ENCODE measurements around the gene MACROH2A2. TPM values are rescaled to one million over a fixed set of nuclear protein-coding genes. Genes with fewer than 3 reads are reported as not detected.
A peak's percentile ranks its signal among the peaks of the same experiment; 100 is the strongest.

Gene MACROH2A2
- total RNA-seq, 2 experiments from 2014 or later: 2.2 TPM

DNA sequence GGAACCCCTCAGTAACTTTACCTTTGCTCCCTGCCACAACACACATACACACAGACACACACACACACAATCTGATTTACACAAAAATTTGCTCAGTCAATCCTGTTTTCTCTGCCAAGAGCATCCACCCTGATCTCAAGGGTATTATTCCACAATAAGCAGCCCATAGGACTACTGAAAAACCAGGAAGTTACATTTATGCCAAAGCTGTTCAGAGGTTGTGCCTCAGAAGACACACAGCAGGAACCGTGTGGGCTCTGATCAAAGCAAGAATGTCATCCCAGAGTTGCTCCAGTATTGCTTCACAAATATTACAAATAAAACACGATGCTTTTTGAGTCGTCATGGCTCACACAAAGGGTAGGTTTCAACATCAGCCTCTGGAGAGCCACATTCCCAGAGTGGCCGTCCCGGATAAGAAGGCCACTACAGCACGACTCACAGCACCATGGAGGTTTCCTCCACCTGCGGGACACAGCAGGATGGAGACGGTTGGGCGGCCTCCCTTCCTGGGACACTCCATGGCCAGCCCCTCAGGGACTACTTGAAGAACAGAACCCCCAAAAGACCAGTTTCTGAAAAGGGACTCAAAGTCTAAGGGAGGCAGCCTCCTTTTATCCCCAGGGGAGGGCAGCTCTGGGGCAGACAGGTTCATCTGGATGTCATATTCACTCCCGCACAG is 78.4 kb downstream of the MACROH2A2 start:
- DNase-seq (no peak), ATAC-seq (ENCODE audit: poor library complexity) (no peak)
- ChIA-PET CTCF (no interaction called here), POLR2A (no interaction called here)
- H3K4me3 Mint-ChIP-seq: peak overlapping the region; percentile 54
- Histone ChIP-seq H3K36me3 (ENCODE audit: insufficient read depth, low read length) (no peaks in the 10 kb centered on the region), H3K4me3 (ENCODE audit: low read length) (no peak overlapping the region), H3K27ac (ENCODE audit: low read depth in 1 of 2, low read length in 2 of 2) (no peak overlapping the region), H3K9me3 (ENCODE audit: control insufficient read depth in 1 of 2, insufficient read depth in 1 of 2, low read length in 2 of 2) (no peaks in the 10 kb centered on the region), H3K4me1 (ENCODE audit: insufficient read depth, low read length) (peaks cover 19% of the 10 kb centered on the region), H3K27me3 (ENCODE audit: control insufficient read depth in 1 of 2, insufficient read depth in 2 of 2, low read length in 2 of 2) (peaks cover 0 to 4% of the 10 kb centered on the region in 2 experiments)
- H3K27ac Mint-ChIP-seq: no peak overlapping the region
- no peaks in the 10 kb centered on the region for H3K36me3 Mint-ChIP-seq (ENCODE audit: low read depth)
- peaks cover 6% of the 10 kb centered on the region for H3K27me3 Mint-ChIP-seq
- peaks cover 20% of the 10 kb centered on the region for H3K4me1 Mint-ChIP-seq (ENCODE audit: low read depth)
- TF ChIP-seq, protein P1, sequence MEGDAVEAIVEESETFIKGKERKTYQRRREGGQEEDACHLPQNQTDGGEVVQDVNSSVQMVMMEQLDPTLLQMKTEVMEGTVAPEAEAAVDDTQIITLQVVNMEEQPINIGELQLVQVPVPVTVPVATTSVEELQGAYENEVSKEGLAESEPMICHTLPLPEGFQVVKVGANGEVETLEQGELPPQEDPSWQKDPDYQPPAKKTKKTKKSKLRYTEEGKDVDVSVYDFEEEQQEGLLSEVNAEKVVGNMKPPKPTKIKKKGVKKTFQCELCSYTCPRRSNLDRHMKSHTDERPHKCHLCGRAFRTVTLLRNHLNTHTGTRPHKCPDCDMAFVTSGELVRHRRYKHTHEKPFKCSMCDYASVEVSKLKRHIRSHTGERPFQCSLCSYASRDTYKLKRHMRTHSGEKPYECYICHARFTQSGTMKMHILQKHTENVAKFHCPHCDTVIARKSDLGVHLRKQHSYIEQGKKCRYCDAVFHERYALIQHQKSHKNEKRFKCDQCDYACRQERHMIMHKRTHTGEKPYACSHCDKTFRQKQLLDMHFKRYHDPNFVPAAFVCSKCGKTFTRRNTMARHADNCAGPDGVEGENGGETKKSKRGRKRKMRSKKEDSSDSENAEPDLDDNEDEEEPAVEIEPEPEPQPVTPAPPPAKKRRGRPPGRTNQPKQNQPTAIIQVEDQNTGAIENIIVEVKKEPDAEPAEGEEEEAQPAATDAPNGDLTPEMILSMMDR (IDR thresholded peaks at IDR 0.05): no peak
- intact Hi-C loops (cut with DNase I, micrococcal nuclease): no loop called here
- no peaks in the 10 kb centered on the region for H3K9me3 Mint-ChIP-seq

DNA sequence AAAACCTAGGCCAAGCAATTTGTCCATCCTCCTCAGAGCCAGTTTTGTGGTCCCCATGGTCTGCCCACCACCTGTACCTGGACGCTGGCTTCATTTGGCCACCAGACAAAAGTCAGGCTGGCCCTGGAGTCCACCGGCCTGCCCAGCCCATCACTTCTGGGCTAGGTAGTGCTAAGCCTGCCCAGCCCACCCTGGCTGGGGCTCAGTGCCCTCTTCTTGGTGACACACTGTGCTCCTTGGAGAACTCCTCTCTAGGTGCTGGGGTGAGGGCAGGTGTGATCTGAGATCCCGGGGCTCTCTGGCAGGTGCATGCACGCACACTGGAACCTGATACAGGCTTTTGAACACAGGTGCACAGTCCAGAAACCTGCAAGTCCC is 78.9 kb downstream of the MACROH2A2 start:
- ChIA-PET CTCF (no interaction called here), POLR2A (no interaction called here)
- Histone ChIP-seq H3K27ac (ENCODE audit: low read depth in 1 of 2, low read length in 2 of 2) (no peak overlapping the region), H3K27me3 (ENCODE audit: control insufficient read depth in 1 of 2, insufficient read depth in 2 of 2, low read length in 2 of 2) (peaks cover 0 to 4% of the 10 kb centered on the region in 2 experiments), H3K4me1 (ENCODE audit: insufficient read depth, low read length) (peaks cover 19% of the 10 kb centered on the region), H3K9me3 (ENCODE audit: control insufficient read depth in 1 of 2, insufficient read depth in 1 of 2, low read length in 2 of 2) (no peaks in the 10 kb centered on the region), H3K36me3 (ENCODE audit: insufficient read depth, low read length) (no peaks in the 10 kb centered on the region), H3K4me3 (ENCODE audit: low read length) (no peak overlapping the region)
- intact Hi-C loops (cut with DNase I, micrococcal nuclease): no loop called here
- TF ChIP-seq, protein P1 (IDR thresholded peaks at IDR 0.05): no peak
- Mint-ChIP-seq H3K4me1 (ENCODE audit: low read depth) (peaks cover 20% of the 10 kb centered on the region), H3K36me3 (ENCODE audit: low read depth) (no peaks in the 10 kb centered on the region), H3K4me3 (peak overlapping the region; percentile 85), H3K9me3 (no peaks in the 10 kb centered on the region), H3K27ac (peak overlapping the region; percentile 20), H3K27me3 (peaks cover 6% of the 10 kb centered on the region)
- ATAC-seq (ENCODE audit: poor library complexity) (no peak), DNase-seq (no peak)

DNA sequence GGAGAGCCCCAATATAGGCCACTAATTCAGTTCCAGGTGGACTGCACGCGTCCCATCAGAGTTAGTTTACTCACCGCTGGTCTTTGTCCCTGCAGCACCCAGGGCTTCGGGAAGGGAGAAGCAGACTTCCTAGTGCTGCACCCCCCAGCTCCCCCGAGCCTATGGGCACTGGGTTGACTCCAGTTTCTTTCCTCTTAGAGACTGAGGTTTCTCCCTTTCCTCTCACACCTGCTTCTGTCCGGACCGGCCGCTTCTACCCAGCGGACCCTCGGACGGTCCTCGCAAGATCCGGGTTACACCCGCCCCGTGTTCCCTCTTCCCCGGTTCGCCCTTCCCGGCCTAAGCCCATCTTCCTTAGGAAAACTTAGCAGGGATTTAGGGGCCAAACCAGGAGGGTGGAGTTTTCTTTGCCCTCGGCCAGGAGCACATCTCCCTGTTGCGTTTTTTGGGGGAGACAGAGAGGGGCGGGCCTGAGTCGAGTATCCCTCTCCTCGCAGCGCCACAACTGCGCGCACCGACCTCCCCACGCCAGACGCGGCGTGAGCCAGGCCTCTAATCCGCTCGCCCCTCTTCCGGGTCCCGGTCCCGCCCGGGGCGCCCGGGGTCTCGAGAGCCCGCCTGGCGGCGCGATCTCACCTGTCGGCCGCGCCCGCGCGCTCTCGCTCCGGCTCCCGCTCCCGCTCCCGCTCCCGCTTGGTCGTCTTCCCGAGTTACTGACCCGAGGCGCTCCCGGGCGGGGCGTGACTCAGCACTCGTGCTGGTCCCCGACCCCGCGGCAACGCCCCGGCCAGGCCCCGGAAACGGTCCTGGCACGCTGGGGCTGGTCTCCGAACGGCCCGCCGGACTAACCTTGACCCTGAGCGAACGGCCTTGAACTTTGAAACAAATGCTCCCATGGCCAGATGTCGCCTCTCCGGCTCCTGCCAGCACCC is 79.7 kb downstream of the MACROH2A2 start, which contains the start of gene AIFM2:
TSS of gene AIFM2 (minus strand) at position 728 of the 932 bp plus-strand sequence. CDS start 8,741 bp downstream, outside the sequence.
- peak within 1 kb of the TSS; percentile 87 for H3K4me3 Mint-ChIP-seq
- peaks cover 6% of the 10 kb centered on the region for H3K27me3 Mint-ChIP-seq
- Histone ChIP-seq H3K4me3 (ENCODE audit: low read length) (peak within 1 kb of the TSS; percentile 67), H3K9me3 (ENCODE audit: control insufficient read depth in 1 of 2, insufficient read depth in 1 of 2, low read length in 2 of 2) (no peaks in the 10 kb centered on the region), H3K4me1 (ENCODE audit: insufficient read depth, low read length) (peaks cover 19% of the 10 kb centered on the region), H3K27me3 (ENCODE audit: control insufficient read depth in 1 of 2, insufficient read depth in 2 of 2, low read length in 2 of 2) (peaks cover 0 to 4% of the 10 kb centered on the region in 2 experiments), H3K36me3 (ENCODE audit: insufficient read depth, low read length) (no peaks in the 10 kb centered on the region), H3K27ac (ENCODE audit: low read depth in 1 of 2, low read length in 2 of 2) (no peak within 1 kb of the TSS)
- TF ChIP-seq, protein P1 (IDR thresholded peaks at IDR 0.05): no peak
- DNase-seq: peak in 9 of 14 experiments; percentile 9 to 59 (median 21)
- H3K36me3 Mint-ChIP-seq (ENCODE audit: low read depth): peaks cover under 1% of the 10 kb centered on the region
- intact Hi-C loops (cut with DNase I, micrococcal nuclease): no loop called here
- H3K27ac Mint-ChIP-seq: peak within 1 kb of the TSS; percentile 49
- ATAC-seq (ENCODE audit: poor library complexity): peak; percentile 86
- CTCF ChIA-PET: interaction anchor here (1.2 kb wide), 1 partner anchor 13 kb away, joined by 4 read pairs; no protein-coding TSS in a partner anchor
- no peaks in the 10 kb centered on the region for H3K9me3 Mint-ChIP-seq
- POLR2A ChIA-PET: interaction anchor here (1.0 kb wide), 1 partner anchor 14 kb away, joined by 5 read pairs; the partner anchor contains the start of gene TYSND1
- H3K4me1 Mint-ChIP-seq (ENCODE audit: low read depth): peaks cover 20% of the 10 kb centered on the region
